Stimulated activated CD4-positive, alpha-beta T cell treated with anti-CD3 and anti-CD28 coated beads, TNF-alpha, amount 100 ng/mL, for 4 hours (primary cell): ENCODE measurements around the gene ZNF385C.
A peak's percentile ranks its signal among the peaks of the same experiment; 100 is the strongest.

Experiments
- DNase-seq, 3 experiments: peaks; one replicate each; pipeline ENCODE4 v3.0.0-alpha.2; 2020; ENCODE audit warnings: low read depth in 3 of 3

Gene ZNF385C

GRCh38 chr17:42107597-42108576 lies 9.6 kb upstream of the ZNF385C start:
- DNase-seq: peak; percentile 83 to 85 (median 83)

DNA sequence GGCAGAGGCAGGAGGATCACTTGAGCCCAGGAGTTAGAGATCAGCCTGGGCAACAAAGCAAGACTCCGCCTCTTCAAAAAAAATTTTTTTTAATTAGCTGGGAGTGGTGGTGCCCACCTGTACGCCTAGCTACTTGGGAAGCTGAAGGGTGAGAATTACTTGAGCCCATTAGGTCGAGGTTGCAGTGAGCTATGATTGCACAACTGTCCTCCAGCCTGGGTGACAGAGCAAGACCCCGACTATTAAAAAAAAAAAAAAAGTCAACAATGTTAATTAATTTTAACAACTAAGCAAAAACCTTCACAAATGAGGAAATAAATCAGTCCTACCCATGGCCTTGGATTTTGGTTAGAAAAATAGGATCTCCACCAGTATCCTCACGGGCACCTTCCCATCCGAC lies 8.9 kb upstream of the ZNF385C start:
- DNase-seq: no peak

- DNase-seq: no peak
These were observed 7.7 kb upstream of the ZNF385C start for GRCh38 chr17:42106009-42106408.

DNA sequence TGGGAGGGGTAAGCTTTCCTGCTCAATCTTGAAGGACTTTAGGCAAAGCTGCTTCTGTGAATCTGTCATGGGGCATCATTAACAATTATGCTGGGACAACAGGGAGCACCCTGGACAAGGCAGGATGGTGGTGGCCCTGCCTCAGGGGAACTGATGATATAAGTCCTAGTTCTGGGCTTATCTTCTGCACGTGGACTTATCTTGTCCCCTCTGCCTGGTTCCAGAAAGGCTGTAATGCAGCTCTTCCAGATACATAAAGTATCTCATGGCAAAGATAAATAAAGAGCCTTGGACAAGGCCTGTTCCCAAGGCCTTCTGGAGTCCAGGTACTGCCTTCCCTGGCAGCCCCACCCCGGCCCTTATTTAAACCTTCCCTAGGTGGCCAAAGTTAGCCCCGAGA lies 6.0 kb upstream of the ZNF385C start:
- no peak for DNase-seq

- no peak for DNase-seq
These were observed 5.1 kb upstream of the ZNF385C start for GRCh38 chr17:42103221-42103954.

- DNase-seq: peak in 2 of 3 experiments; percentile 21 to 33
These were observed 3.4 kb upstream of the ZNF385C start for GRCh38 chr17:42101513-42102292.

DNA sequence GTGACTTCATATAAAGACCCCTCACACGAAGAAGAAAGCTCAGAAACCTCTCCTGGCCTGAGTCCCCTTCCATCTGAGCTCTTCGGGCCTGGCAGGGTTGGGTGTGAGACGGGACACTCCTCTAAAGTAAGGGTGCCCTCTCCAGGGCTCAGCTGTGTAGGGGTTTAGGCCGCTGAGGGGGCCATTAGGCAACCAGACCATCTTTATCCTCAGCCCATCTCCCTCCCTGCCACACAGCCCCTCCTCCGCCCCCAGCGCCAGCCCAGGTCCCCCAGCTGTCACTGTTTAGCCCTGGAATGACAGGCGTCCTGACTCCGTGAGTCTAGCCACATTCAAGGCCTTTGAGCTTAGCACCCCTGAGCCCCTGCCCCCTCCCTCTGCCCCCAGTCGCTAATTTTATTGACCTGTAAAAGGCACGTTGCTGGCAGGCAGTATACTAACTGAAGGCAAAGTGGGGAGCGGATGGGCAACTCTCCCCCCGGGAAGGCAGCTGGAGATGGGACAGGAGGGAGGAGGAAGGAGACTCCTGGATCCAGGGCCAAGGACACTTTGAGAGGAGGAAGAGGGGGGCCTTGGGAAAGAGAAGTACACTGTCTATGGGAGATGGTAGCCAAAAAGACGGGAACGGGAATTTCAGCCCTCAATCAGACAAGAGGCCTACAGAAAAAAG lies 592 bp upstream of the ZNF385C start:
- DNase-seq: no peak

DNA sequence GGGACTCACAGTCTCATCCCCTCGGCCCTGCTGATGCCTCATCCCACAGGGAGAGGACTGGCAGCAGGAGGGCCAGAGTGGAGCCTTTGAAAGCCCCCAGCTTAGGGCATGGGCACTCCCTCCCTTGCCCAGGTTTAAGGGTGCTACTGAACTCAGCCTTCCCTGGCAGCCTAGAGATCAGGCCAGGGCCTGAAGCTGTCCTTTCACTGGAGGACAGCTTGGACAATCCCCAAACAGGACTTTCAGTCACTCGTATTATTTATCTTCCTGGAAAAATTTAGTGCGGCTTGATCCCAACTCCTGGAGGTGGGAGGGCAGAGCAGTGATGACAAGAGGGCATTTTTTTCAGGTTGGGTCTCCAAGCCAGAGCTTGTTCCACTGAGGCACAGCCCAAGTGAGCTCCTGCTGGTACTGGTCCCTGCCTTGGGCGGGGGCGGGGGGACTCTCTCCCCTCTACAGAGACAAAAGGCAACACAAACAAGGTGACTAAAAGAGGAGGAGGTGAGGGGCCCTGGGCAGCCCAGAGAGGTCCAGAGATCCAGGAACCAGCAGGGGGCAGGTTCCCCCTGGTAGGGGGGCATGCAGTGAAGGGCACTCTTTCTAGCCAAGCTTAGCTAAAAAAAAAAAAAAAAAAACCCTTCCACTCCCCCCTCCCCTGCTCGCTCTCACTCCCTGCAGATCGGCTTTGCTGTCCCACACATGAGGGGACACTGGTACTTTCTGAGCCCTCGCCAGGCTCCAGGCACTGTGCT lies 1.7 kb downstream of the ZNF385C start:
- DNase-seq: no peak

- no peak for DNase-seq
These were observed 3.8 kb downstream of the ZNF385C start for GRCh38 chr17:42094375-42095069.

- DNase-seq: no peak
These were observed 5.3 kb downstream of the ZNF385C start for GRCh38 chr17:42092939-42093338.

DNA sequence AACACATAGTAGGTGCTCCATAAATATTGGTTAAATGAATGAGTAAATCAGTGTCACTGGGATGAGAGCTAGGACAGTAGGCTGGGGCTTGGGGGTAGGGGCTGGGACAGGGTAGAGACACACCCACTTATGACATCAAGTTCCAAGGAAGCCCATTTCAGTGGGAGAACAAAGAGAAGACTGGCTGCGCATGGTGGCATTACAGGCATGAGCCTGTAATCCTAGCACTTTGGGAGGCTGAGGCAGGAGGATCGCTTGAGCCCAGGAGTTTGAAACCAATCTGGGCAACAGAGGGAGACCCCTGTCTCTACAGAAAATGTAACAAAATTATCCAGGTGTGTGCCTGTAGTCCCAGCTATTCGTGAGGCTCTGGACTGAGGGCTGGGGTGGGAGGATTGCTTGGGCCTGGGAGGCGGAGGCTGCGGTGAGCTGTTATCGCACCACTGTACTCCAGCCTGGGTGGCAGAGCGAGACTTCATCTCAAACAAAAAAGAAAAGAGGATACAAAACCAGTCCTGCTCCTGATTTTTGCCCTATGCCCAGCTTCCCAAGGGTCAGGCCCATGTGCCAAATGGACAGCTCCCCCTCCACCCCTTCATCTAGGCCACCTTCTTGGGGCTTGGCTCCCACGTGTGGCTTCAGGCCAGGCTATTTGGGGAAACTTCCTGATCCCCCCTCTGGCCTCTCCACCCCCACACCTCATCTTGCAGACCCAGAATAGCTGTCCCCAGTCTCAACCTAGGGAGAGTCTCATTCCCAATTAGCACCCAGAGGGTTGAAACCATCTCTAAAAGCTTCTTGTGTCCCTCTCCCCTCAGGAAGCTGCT lies 7.1 kb downstream of the ZNF385C start:
- DNase-seq: no peak

- DNase-seq: no peak
These were observed 9.5 kb downstream of the ZNF385C start for GRCh38 chr17:42088736-42089135.

DNA sequence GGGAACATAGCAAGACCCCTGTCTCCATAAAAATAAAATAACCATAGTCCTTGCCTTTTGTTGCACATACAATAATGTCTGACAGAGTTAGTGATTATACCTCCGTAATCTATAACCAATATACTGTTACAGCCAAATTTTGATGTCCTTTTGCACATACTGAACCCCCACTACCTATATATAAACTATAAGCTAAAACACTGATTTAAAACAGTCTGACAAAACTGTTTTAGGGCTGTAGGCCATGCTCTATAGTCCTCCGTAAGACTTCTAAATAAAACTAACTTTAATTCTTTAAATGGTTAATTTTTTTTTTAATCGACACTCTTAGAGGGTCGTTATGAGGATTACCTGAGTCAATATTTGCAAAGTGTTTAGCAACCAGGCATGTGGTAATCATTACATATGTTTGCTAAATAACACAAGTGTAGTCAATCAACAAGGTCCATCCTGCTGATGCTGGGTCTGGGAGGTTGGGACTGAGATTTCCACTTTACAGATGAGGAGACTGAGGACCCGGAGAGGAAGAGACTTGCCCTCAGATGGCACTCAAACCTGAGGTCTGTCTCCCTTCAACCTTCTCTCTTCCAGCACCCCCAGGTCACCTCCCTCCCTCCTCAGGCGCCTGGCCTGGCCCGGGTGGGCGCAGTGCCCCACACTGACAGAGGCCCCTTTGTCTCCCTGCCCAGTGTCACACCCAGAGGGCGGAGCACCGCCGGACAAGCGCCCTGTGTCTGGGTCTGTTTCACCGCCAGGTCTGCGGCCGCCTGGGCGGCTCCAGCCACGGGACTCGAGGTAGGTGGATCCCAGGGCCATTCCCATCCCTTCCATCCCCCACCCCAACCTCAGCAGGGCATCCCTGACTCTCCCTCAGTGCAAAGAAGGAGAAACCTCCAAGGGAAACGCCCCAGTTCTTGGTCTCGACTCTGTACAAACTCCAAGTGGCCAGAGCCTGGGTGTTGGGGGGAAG lies 10.3 kb downstream of the ZNF385C start:
- no peak for DNase-seq

GRCh38 chr17:42087042-42087701 lies 11.1 kb downstream of the ZNF385C start:
- no peak for DNase-seq

DNA sequence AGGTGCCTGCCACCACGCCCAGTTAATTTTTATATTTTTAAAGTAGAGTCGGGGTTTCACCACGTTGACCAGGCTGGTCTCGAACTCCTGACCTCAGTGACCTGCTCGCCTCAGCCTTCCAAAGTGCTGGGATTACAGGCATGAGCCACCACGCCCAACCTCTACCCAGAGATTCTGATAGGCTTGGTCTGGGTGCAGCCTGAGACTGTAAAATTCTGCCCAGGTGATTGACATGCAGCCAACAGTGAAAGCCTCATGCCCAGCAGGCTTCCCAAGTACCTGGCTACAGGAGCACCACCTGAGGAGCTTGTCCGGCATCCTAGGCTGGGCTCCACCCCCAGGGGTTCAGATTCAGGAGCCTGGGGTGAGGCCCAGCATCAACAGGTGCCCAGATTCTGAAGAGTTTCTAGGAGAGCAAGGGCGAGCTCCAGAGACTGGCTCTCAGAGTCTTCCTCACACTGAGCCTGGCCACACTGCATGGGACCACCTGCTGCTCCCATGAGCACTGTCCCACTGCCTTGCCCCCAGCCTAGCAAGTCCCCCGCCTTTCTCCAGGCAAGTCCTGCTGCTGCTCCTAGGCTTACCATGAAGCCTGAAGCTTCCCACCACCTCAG lies 16.6 kb downstream of the ZNF385C start:
- no peak for DNase-seq

GRCh38 chr17:42079541-42079940 lies 18.7 kb downstream of the ZNF385C start:
- no peak for DNase-seq
